HL-60/S4 treated with retinoic acid at 250 ng/mL for 4 days and 3 days (cell line): ENCODE results near the gene PRSS2.

Experiments used
- in situ Hi-C: fragments of 300-500 bp; cut with MboI; formaldehyde crosslinking; loops from 2 replicates; pipeline ENCODE4 v1.7.0; 2022; ENCODE audit warnings: low sequenced_read_pairs

PRSS2 gene

GRCh38 chr7:142784716-142785115 lies 13.9 kb downstream of the PRSS2 start:
- in situ Hi-C loops = loop anchor here (25.0 kb wide), 1 partner anchor 147 kb away; no protein-coding TSS in a partner anchor

- in situ Hi-C loops = loop anchor here (25.0 kb wide), 1 partner anchor 149 kb away; no protein-coding TSS in a partner anchor
Observed at GRCh38 chr7:142785841-142786250, 15.1 kb downstream of the PRSS2 start.

DNA sequence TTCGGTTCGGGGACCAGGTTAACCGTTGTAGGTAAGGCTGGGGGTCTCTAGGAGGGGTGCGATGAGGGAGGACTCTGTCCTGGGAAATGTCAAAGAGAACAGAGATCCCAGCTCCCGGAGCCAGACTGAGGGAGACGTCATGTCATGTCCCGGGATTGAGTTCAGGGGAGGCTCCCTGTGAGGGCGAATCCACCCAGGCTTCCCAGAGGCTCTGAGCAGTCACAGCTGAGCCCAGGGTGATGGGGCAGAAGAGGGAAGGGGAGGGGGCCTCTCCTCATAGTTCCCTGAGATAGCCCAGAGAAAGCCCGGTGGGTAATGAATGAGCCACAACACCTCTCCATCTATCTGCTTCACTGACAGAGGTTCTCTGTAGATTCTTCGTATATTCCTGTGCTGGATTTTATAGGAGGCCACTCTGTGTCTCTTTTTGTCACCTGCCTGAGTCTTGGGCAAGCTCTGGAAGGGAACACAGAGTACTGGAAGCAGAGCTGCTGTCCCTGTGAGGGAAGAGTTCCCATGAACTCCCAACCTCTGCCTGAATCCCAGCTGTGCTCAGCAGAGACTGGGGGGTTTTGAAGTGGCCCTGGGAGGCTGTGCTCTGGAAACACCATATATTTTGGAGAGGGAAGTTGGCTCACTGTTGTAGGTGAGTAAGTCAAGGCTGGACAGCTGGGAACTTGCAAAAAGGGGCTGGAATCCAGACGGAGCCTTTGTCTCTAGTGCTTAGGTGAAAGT lies 16.4 kb downstream of the PRSS2 start:
- in situ Hi-C loops = loop anchor here (25.0 kb wide), 1 partner anchor 150 kb away; no protein-coding TSS in a partner anchor

GRCh38 chr7:142787783-142788182 lies 17.0 kb downstream of the PRSS2 start:
- in situ Hi-C loops = loop anchor here (25.0 kb wide), 1 partner anchor 150 kb away; no protein-coding TSS in a partner anchor

- in situ Hi-C loops = loop anchor here (25.0 kb wide), 1 partner anchor 151 kb away; no protein-coding TSS in a partner anchor
Observed at GRCh38 chr7:142788303-142789289, 17.8 kb downstream of the PRSS2 start.

GRCh38 chr7:142789441-142789840 lies 18.7 kb downstream of the PRSS2 start:
- in situ Hi-C loops = loop anchor here (25.0 kb wide), 1 partner anchor 152 kb away; no protein-coding TSS in a partner anchor

GRCh38 chr7:142790056-142790455 lies 19.3 kb downstream of the PRSS2 start:
- in situ Hi-C loops = loop anchor here (25.0 kb wide), 1 partner anchor 153 kb away; no protein-coding TSS in a partner anchor

- in situ Hi-C loops = loop anchor here (25.0 kb wide), 1 partner anchor 153 kb away; no protein-coding TSS in a partner anchor
Observed at GRCh38 chr7:142790555-142790954, 19.8 kb downstream of the PRSS2 start.

DNA sequence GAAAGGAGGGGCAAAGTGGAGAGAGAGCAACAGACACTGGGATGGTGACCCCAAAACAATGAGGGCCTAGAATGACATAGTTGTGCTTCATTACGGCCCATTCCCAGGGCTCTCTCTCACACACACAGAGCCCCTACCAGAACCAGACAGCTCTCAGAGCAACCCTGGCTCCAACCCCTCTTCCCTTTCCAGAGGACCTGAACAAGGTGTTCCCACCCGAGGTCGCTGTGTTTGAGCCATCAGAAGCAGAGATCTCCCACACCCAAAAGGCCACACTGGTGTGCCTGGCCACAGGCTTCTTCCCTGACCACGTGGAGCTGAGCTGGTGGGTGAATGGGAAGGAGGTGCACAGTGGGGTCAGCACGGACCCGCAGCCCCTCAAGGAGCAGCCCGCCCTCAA lies 20.7 kb downstream of the PRSS2 start:
- in situ Hi-C loops = loop anchor here (25.0 kb wide), 1 partner anchor 154 kb away; no protein-coding TSS in a partner anchor

DNA sequence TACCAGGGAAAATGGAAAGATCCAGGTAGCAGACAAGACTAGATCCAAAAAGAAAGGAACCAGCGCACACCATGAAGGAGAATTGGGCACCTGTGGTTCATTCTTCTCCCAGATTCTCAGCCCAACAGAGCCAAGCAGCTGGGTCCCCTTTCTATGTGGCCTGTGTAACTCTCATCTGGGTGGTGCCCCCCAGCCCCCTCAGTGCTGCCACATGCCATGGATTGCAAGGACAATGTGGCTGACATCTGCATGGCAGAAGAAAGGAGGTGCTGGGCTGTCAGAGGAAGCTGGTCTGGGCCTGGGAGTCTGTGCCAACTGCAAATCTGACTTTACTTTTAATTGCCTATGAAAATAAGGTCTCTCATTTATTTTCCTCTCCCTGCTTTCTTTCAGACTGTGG lies 21.4 kb downstream of the PRSS2 start:
- in situ Hi-C loops = loop anchor here (25.0 kb wide), 1 partner anchor 155 kb away; no protein-coding TSS in a partner anchor

DNA sequence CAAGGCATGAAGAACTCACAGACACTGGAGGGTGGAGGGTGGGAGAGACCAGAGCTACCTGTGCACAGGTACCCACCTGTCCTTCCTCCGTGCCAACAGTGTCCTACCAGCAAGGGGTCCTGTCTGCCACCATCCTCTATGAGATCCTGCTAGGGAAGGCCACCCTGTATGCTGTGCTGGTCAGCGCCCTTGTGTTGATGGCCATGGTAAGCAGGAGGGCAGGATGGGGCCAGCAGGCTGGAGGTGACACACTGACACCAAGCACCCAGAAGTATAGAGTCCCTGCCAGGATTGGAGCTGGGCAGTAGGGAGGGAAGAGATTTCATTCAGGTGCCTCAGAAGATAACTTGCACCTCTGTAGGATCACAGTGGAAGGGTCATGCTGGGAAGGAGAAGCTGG lies 21.8 kb downstream of the PRSS2 start:
- in situ Hi-C loops = loop anchor here (25.0 kb wide), 1 partner anchor 155 kb away; no protein-coding TSS in a partner anchor

DNA sequence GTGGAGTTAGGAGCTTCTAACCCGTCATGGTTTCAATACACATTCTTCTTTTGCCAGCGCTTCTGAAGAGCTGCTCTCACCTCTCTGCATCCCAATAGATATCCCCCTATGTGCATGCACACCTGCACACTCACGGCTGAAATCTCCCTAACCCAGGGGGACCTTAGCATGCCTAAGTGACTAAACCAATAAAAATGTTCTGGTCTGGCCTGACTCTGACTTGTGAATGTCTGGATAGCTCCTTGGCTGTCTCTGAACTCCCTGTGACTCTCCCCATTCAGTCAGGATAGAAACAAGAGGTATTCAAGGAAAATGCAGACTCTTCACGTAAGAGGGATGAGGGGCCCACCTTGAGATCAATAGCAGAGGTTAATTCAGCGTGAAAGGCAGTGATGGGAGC lies 22.4 kb downstream of the PRSS2 start:
- in situ Hi-C loops = loop anchor here (25.0 kb wide), 1 partner anchor 156 kb away; no protein-coding TSS in a partner anchor

GRCh38 chr7:142795339-142795863 lies 24.6 kb downstream of the PRSS2 start:
- in situ Hi-C loops = loop anchor here (25.0 kb wide), 1 partner anchor 158 kb away; no protein-coding TSS in a partner anchor

- in situ Hi-C loops = loop anchor here (25.0 kb wide), 1 partner anchor 159 kb away; no protein-coding TSS in a partner anchor
Observed at GRCh38 chr7:142796001-142796500, 25.3 kb downstream of the PRSS2 start.

GRCh38 chr7:142796501-142797390 lies 26.0 kb downstream of the PRSS2 start:
- in situ Hi-C loops = loop anchor here (25.0 kb wide), 1 partner anchor 159 kb away; no protein-coding TSS in a partner anchor

DNA sequence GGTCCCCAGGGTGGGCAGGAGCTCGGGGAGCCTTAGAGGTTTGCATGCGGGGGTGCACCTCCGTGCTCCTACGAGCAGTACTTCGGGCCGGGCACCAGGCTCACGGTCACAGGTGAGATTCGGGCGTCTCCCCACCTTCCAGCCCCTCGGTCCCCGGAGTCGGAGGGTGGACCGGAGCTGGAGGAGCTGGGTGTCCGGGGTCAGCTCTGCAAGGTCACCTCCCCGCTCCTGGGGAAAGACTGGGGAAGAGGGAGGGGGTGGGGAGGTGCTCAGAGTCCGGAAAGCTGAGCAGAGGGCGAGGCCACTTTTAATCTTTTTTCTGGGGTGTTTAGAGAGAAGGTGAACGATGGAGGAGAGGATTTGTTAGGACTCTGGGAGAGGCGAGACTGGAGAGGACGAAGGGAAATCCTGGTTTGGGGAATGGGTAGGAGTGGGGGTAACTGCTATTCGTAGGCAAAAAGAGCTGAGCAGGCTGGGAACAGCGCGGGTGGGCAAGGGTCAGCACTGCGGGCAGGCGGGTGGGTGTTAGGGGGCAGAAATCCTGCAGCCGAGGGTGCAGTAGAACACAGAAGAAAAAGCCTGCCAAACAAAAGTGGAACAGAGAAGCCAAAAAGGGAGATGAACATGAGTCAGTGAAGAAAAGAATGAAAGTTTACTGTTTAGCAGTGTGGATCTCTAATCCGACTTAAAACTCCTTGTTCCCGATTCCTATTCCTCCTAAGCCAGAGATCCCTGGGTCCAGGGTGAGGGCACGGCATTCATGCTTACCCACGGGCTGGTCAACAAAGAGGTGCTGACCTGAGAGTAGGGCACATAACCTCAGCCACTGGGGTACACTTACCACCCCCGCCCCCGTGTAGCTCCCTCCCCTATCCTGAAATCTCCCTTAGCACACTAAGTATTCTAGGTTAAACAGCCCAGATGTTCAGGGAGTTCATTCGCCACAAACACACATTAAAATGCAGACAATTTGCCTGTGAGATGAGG lies 26.9 kb downstream of the PRSS2 start:
- in situ Hi-C loops = loop anchor here (25.0 kb wide), 1 partner anchor 160 kb away; no protein-coding TSS in a partner anchor

DNA sequence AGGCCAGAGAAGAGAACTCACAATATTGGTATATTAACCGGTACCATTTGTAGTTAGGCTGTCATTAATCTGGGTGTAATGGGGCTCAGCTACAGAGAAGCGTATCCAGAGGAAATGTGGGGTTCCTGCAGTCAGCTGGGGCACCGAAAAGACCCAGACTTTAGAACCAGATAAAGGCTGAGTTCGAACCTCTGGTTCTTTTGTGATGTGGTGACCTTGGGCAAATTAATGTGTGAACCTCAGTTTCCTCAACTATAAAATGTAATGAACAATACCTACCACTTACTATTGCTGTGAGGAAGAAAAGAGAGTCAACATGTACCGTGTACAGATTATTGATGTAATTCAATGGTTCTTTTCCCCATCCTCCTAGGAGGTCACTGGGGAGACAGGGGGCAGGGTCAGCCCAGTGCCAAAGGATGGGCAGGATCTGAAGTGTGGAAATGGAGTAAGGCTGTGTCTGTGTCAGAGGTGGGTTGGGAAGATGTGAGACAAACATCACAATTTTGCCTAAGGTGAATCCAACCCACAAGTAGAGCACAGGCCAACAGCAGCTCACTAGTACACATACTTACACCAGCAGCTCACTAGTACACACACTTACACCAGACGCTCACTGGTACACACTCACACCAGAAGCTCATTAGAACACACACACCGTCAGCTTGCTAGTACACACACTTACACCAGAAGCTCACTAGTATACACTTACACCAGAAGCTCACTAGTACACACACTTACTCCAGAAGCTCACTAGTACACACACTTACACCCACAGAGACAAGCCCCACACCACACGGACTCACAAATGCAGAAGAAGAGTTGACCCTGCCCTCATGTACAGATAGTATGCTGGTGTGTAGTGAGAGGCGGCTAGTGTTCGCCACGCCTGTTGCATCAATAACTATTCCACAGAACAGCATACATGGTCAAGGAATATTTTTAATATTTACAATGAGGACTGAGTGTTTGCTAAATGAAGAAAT lies 28.0 kb downstream of the PRSS2 start:
- in situ Hi-C loops = loop anchor here (25.0 kb wide), 1 partner anchor 161 kb away; no protein-coding TSS in a partner anchor
